ENCODE measurements around the gene ASTN2. TPM values are rescaled to one million over a fixed set of nuclear protein-coding genes. Genes with fewer than 3 reads are reported as not detected.

The ASTN2 gene
- total and polyA plus RNA-seq, 9 of the 15 experiments (the other 6 are each of a cell fraction or from before 2014, with no cell fraction given): 0.56 to 3.5 (median 1.9) TPM

GRCh38 chr9:116409638-116410037 lies 1005.2 kb downstream of the ASTN2 start:
- intact Hi-C loops (cut with micrococcal nuclease) (no loop called here), in situ Hi-C loops (cut with MboI) (no loop called here)
- Histone ChIP-seq H3K9me3 (replicated peaks; ENCODE audit: control insufficient read depth, insufficient read depth, low read depth, low read length) (no peaks in the 10 kb centered on the region), H3K27me3 (ENCODE audit: control insufficient read depth in 2 of 2, insufficient read depth in 2 of 2, low read length in 2 of 2) (no peaks in the 10 kb centered on the region), H3K36me3 (ENCODE audit: control insufficient read depth, insufficient read depth, low read length) (no peaks in the 10 kb centered on the region), H3K9ac (ENCODE audit: insufficient read depth in 1 of 2, low read depth in 2 of 2, low read length in 2 of 2) (no peak overlapping the region), H3K4me2 (ENCODE audit: insufficient read depth, low read length) (no peak overlapping the region), H2AFZ (ENCODE audit: low read depth, low read length) (0 out of 2 replicates have a peak overlapping the region, but pooled peaks have one; percentile 25), H3K27ac (ENCODE audit: extremely low read depth, low read depth, low read length) (no peak overlapping the region), H3K4me3 (no peak overlapping the region), H3K4me1 (replicated peaks in 1 of 2; ENCODE audit: control insufficient read depth in 2 of 2, insufficient read depth in 2 of 2, low read length in 2 of 2) (peaks cover 0 to 18% of the 10 kb centered on the region in 2 experiments; a peak in 4 of 5 replicates), H3K79me2 (ENCODE audit: control insufficient read depth, insufficient read depth, low read length) (no peaks in the 10 kb centered on the region), H4K20me1 (replicated peaks; ENCODE audit: control insufficient read depth, insufficient read depth, low read length) (no peaks in the 10 kb centered on the region), H3K9me1 (ENCODE audit: control insufficient read depth, insufficient read depth, low read length) (no peaks in the 10 kb centered on the region)
- BruUV-seq (replicated peaks): no TSS peak
- DNase-seq (ENCODE audit: extremely low read depth in 1 of 4, low spot score in 3 of 4) (no peak), ATAC-seq (peak; percentile 51; the same call in 2 of the 3 replicates), FAIRE-seq (no peak)
- ChIA-PET CTCF (ENCODE audit: low intra/inter-chr PET ratio) (no interaction called here), POLR2A (interaction anchor here (0.6 to 1.0 kb wide), 4 partner anchors 9 to 379 kb away, joined by 3 to 7 read pairs (median 3); no protein-coding TSS in a partner anchor)
- TF ChIP-seq ELF4 (CRISPR knock-in tag; IDR thresholded peaks at IDR 0.05) (0 out of 2 replicates have a peak, but pooled peaks have one; percentile 11), SMAD4 (CRISPR knock-in tag; conservative IDR thresholded peaks at IDR 0.05) (0 out of 2 replicates have a peak, but pooled peaks have one; percentile 15), NR2C1 (IDR thresholded peaks at IDR 0.05) (no peak), NR2C1 (tag; IDR thresholded peaks at IDR 0.05) (0 out of 2 replicates have a peak, but pooled peaks have one; percentile 24), MEF2D (tag; conservative IDR thresholded peaks at IDR 0.05; ENCODE audit: low read depth) (no peak)
- 65% methylated on average over 6 of the region's 6 CpGs for WGBS (ENCODE audit: insufficient coverage, low coverage, missing lambda C conversion rate)

- H3K4me1 ChIP-seq (replicated peaks in 1 of 2; ENCODE audit: control insufficient read depth in 2 of 2, insufficient read depth in 2 of 2, low read length in 2 of 2): peaks cover 0 to 18% of the 10 kb centered on the region in 2 experiments; a peak in 4 of 5 replicates
Observed at GRCh38 chr9:116409129-116409528, 1005.7 kb downstream of the ASTN2 start.

More at GRCh38 chr9:116409129-116409528, 1005.7 kb downstream of the ASTN2 start:
- H3K79me2 ChIP-seq (ENCODE audit: control insufficient read depth, insufficient read depth, low read length): no peaks in the 10 kb centered on the region
- WGBS (ENCODE audit: insufficient coverage, low coverage, missing lambda C conversion rate): 53% methylated on average over 2 of the region's 2 CpGs
- BruUV-seq (replicated peaks): no TSS peak
- CTCF ChIA-PET (ENCODE audit: low intra/inter-chr PET ratio): no interaction called here
- FAIRE-seq (no peak), DNase-seq (ENCODE audit: extremely low read depth in 1 of 4, low spot score in 3 of 4) (no peak), ATAC-seq (peak; percentile 55)
- H2AFZ ChIP-seq (ENCODE audit: low read depth, low read length): peak overlapping the region; percentile 25; the same call in 1 of the 2 replicates
- no peak overlapping the region for H3K4me3 ChIP-seq
- H3K9ac ChIP-seq (ENCODE audit: insufficient read depth in 1 of 2, low read depth in 2 of 2, low read length in 2 of 2): no peak overlapping the region
- TF ChIP-seq, protein P1, sequence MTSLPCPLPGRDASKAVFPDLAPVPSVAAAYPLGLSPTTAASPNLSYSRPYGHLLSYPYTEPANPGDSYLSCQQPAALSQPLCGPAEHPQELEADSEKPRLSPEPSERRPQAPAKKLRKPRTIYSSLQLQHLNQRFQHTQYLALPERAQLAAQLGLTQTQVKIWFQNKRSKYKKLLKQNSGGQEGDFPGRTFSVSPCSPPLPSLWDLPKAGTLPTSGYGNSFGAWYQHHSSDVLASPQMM (CRISPR knock-in tag; IDR thresholded peaks at IDR 0.05): no peak
- TF ChIP-seq ZNF717 (CRISPR knock-in tag; IDR thresholded peaks at IDR 0.05) (no peak), RCOR1 (IDR thresholded peaks at IDR 0.05; ENCODE audit: borderline replicate concordance in 1 of 2, low read depth in 2 of 2, low read length in 2 of 2) (0 out of 4 replicates have a peak, but pooled peaks of 1 of the 2 experiments have one; percentile 23), HNRNPL (IDR thresholded peaks at IDR 0.05; ENCODE audit: low read depth, low read length) (no peak), HDAC2 (IDR thresholded peaks at IDR 0.05) (no peak), MAFF (IDR thresholded peaks at IDR 0.05; ENCODE audit: low read length) (no peak), ETV1 (tag; conservative IDR thresholded peaks at IDR 0.05; ENCODE audit: low read depth) (no peak), TEAD4 (IDR thresholded peaks at IDR 0.05; ENCODE audit: low read length) (peak; percentile 12; the same call in 1 of the 2 replicates), TEAD4 (CRISPR knock-in tag; IDR thresholded peaks at IDR 0.05; ENCODE audit: borderline replicate concordance) (no peak), SMAD2 (IDR thresholded peaks at IDR 0.05; ENCODE audit: low read depth, low read length) (no peak)
- H3K27ac ChIP-seq (ENCODE audit: extremely low read depth, low read depth, low read length): no peak overlapping the region
- no peaks in the 10 kb centered on the region for H4K20me1 ChIP-seq (replicated peaks; ENCODE audit: control insufficient read depth, insufficient read depth, low read length)
- no peaks in the 10 kb centered on the region for H3K36me3 ChIP-seq (ENCODE audit: control insufficient read depth, insufficient read depth, low read length)
- no peaks in the 10 kb centered on the region for H3K9me3 ChIP-seq (replicated peaks; ENCODE audit: control insufficient read depth, insufficient read depth, low read depth, low read length)
- POLR2A ChIA-PET: interaction anchor here (0.6 to 0.7 kb wide), 2 partner anchors 65 to 378 kb away, joined by 3 read pairs; no protein-coding TSS in a partner anchor
- H3K27me3 ChIP-seq (ENCODE audit: control insufficient read depth in 2 of 2, insufficient read depth in 2 of 2, low read length in 2 of 2): no peaks in the 10 kb centered on the region
- no peaks in the 10 kb centered on the region for H3K9me1 ChIP-seq (ENCODE audit: control insufficient read depth, insufficient read depth, low read length)
- intact Hi-C loops (cut with micrococcal nuclease) (no loop called here), in situ Hi-C loops (cut with MboI) (no loop called here)
- H3K4me2 ChIP-seq (ENCODE audit: insufficient read depth, low read length): no peak overlapping the region

Data from K562 (cell line).